ENCODE data around the gene IRF7. TPM values are rescaled to one million over a fixed set of nuclear protein-coding genes. Genes with fewer than 3 reads are reported as not detected.
A peak's percentile ranks its signal among the peaks of the same experiment; 100 is the strongest.

IRF7 gene
- 10 to 100 TPM; 67.6 to 76.6 TPM for total RNA-seq
- polyA plus RNA-seq: 10 to 100 TPM; 20.8 to 37.4 TPM

- ChIA-PET POLR2A (ENCODE audit: partially characterized antibody) (interaction anchor here (0.6 to 1.5 kb wide), 13 partner anchors 11 to 80 kb away, joined by 3 to 13 read pairs (median 3); partner anchors contain the start of genes DEAF1, LMNTD2, PHRF1 and RASSF7), CTCF (ENCODE audit: partially characterized antibody) (no interaction called here)
- H3K4me3 ChIP-seq (ENCODE audit: low read length in 2 of 2): peak within 1 kb of the TSS; percentile 78 to 80
- Mint-ChIP-seq H3K9me3 (peaks cover 0 to 4% (median 0%) of the 10 kb centered on the region in 8 donors), H3K27ac (peak within 1 kb of the TSS; percentile 89 to 96 (median 93)), H3K4me1 (peaks cover 6 to 35% (median 20%) of the 10 kb centered on the region in 4 donors), H3K27me3 (no peaks in the 10 kb centered on the region), H3K36me3 (peaks cover 4 to 18% of the 10 kb centered on the region in 2 donors), H3K4me3 (peak within 1 kb of the TSS; percentile 90 to 96 (median 93))
- peak within 1 kb of the TSS; percentile 96 for H3K27ac ChIP-seq (ENCODE audit: low read depth, low read length)
- intact Hi-C loops (cut with micrococcal nuclease): loop anchor here (1.0 to 5.0 kb wide), 3 partner anchors 39 to 192 kb away; partner anchors contain the start of genes DEAF1, PHRF1, PIDD1 and RPLP2
- H3K27me3 ChIP-seq (ENCODE audit: insufficient read depth, low read length): no peaks in the 10 kb centered on the region
- H3K9me3 ChIP-seq (ENCODE audit: control insufficient read depth in 1 of 2, low read length in 2 of 2): no peaks in the 10 kb centered on the region
- peaks cover 29% of the 10 kb centered on the region for H3K4me1 ChIP-seq (ENCODE audit: insufficient read depth, low read length)
- DNase-seq: peak; percentile 79 to 89 (median 83)
- H3K36me3 ChIP-seq (ENCODE audit: insufficient read depth, low read length): peaks cover 24% of the 10 kb centered on the region
These were observed at the start of gene IRF7 for GRCh38 chr11:615504-616319. IRF7 (minus strand) TSS chr11:615950; CDS start chr11:615364, 586 bp downstream.

GRCh38 chr11:665062-665703, 49.4 kb upstream of the IRF7 start:
- CTCF ChIA-PET (ENCODE audit: partially characterized antibody): interaction anchor here (2.1 to 2.5 kb wide), 2 partner anchors 9 to 58 kb away, joined by 6 to 8 read pairs; no protein-coding TSS in a partner anchor

GRCh38 chr11:662689-663274, 47.0 kb upstream of the IRF7 start:
- H3K9me3 Mint-ChIP-seq: peaks cover 0 to 3% (median 0%) of the 10 kb centered on the region in 8 donors
- H3K36me3 Mint-ChIP-seq: peaks cover 5 to 22% of the 10 kb centered on the region in 2 donors
- DNase-seq: peak in 2 of 5 donors; percentile 18 to 35
- intact Hi-C loops (cut with micrococcal nuclease): loop anchor here (1.0 kb wide), 1 partner anchor 61 kb away; no protein-coding TSS in a partner anchor
- Histone ChIP-seq H3K36me3 (ENCODE audit: insufficient read depth, low read length) (peaks cover 15% of the 10 kb centered on the region), H3K27ac (ENCODE audit: low read depth, low read length) (no peak overlapping the region), H3K9me3 (ENCODE audit: control insufficient read depth in 1 of 2, low read length in 2 of 2) (no peaks in the 10 kb centered on the region), H3K4me1 (ENCODE audit: insufficient read depth, low read length) (no peaks in the 10 kb centered on the region), H3K27me3 (ENCODE audit: insufficient read depth, low read length) (no peaks in the 10 kb centered on the region), H3K4me3 (ENCODE audit: low read length in 2 of 2) (no peak overlapping the region)
- ChIA-PET CTCF (ENCODE audit: partially characterized antibody) (interaction anchor here (1.3 to 3.1 kb wide), 3 partner anchors 61 to 65 kb away, joined by 4 to 28 read pairs (median 5); no protein-coding TSS in a partner anchor), POLR2A (ENCODE audit: partially characterized antibody) (interaction anchor here (0.7 kb wide), 1 partner anchor 18 kb away, joined by 3 read pairs; no protein-coding TSS in a partner anchor)
- H3K4me1 Mint-ChIP-seq: peaks cover 0 to 3% (median under 1%) of the 10 kb centered on the region in 4 donors
- no peak overlapping the region for H3K4me3 Mint-ChIP-seq
- H3K27ac Mint-ChIP-seq: peak overlapping the region in 3 of 7 donors; percentile 36 to 77 (median 57)
- no peaks in the 10 kb centered on the region for H3K27me3 Mint-ChIP-seq

More at GRCh38 chr11:665062-665703, 49.4 kb upstream of the IRF7 start:
- intact Hi-C loops (cut with micrococcal nuclease): no loop called here
- Histone ChIP-seq H3K4me3 (ENCODE audit: low read length in 2 of 2) (no peak overlapping the region), H3K36me3 (ENCODE audit: insufficient read depth, low read length) (peaks cover 15% of the 10 kb centered on the region), H3K9me3 (ENCODE audit: control insufficient read depth in 1 of 2, low read length in 2 of 2) (no peaks in the 10 kb centered on the region), H3K4me1 (ENCODE audit: insufficient read depth, low read length) (no peaks in the 10 kb centered on the region), H3K27me3 (ENCODE audit: insufficient read depth, low read length) (no peaks in the 10 kb centered on the region), H3K27ac (ENCODE audit: low read depth, low read length) (no peak overlapping the region)
- H3K9me3 Mint-ChIP-seq: peaks cover 0 to 3% (median 0%) of the 10 kb centered on the region in 8 donors
- no peak overlapping the region for H3K4me3 Mint-ChIP-seq
- no peak for DNase-seq
- no peak overlapping the region for H3K27ac Mint-ChIP-seq
- no peaks in the 10 kb centered on the region for H3K27me3 Mint-ChIP-seq
- peaks cover 5 to 22% of the 10 kb centered on the region in 2 donors for H3K36me3 Mint-ChIP-seq
- POLR2A ChIA-PET (ENCODE audit: partially characterized antibody): no interaction called here
- H3K4me1 Mint-ChIP-seq: peaks cover 0 to 3% (median 0%) of the 10 kb centered on the region in 4 donors

GRCh38 chr11:660681-661444, 45.1 kb upstream of the IRF7 start:
- peaks cover 0 to 3% (median under 1%) of the 10 kb centered on the region in 4 donors for H3K4me1 Mint-ChIP-seq
- no peaks in the 10 kb centered on the region for H3K27me3 ChIP-seq (ENCODE audit: insufficient read depth, low read length)
- H3K36me3 Mint-ChIP-seq: peaks cover 5 to 22% of the 10 kb centered on the region in 2 donors
- no peak overlapping the region for H3K27ac Mint-ChIP-seq
- H3K9me3 ChIP-seq (ENCODE audit: control insufficient read depth in 1 of 2, low read length in 2 of 2): no peaks in the 10 kb centered on the region
- intact Hi-C loops (cut with micrococcal nuclease): no loop called here
- no peak overlapping the region for H3K4me3 ChIP-seq (ENCODE audit: low read length in 2 of 2)
- H3K4me1 ChIP-seq (ENCODE audit: insufficient read depth, low read length): no peaks in the 10 kb centered on the region
- H3K36me3 ChIP-seq (ENCODE audit: insufficient read depth, low read length): peaks cover 15% of the 10 kb centered on the region
- H3K27me3 Mint-ChIP-seq: no peaks in the 10 kb centered on the region
- ChIA-PET CTCF (ENCODE audit: partially characterized antibody) (interaction anchor here (1.2 to 3.1 kb wide), 4 partner anchors 14 to 103 kb away, joined by 3 to 28 read pairs (median 4); no protein-coding TSS in a partner anchor), POLR2A (ENCODE audit: partially characterized antibody) (interaction anchor here (1.1 kb wide), 1 partner anchor 125 kb away, joined by 3 read pairs; the partner anchor contains the start of gene HRAS)
- no peak for DNase-seq
- no peaks in the 10 kb centered on the region for H3K9me3 Mint-ChIP-seq
- H3K27ac ChIP-seq (ENCODE audit: low read depth, low read length): no peak overlapping the region
- H3K4me3 Mint-ChIP-seq: no peak overlapping the region

GRCh38 chr11:660281-660680, 44.5 kb upstream of the IRF7 start:
- H3K4me1 ChIP-seq (ENCODE audit: insufficient read depth, low read length): no peaks in the 10 kb centered on the region
- CTCF ChIA-PET (ENCODE audit: partially characterized antibody): interaction anchor here (1.2 to 3.1 kb wide), 4 partner anchors 14 to 104 kb away, joined by 3 to 28 read pairs (median 3); partner anchors contain the start of gene TALDO1
- Mint-ChIP-seq H3K4me3 (no peak overlapping the region), H3K27me3 (no peaks in the 10 kb centered on the region), H3K27ac (peak overlapping the region in 1 of 7 donors; percentile 31), H3K36me3 (peaks cover 2 to 18% of the 10 kb centered on the region in 2 donors), H3K4me1 (peaks cover 0 to 3% (median under 1%) of the 10 kb centered on the region in 4 donors), H3K9me3 (no peaks in the 10 kb centered on the region)
- POLR2A ChIA-PET (ENCODE audit: partially characterized antibody): interaction anchor here (1.1 kb wide), 1 partner anchor 124 kb away, joined by 3 read pairs; the partner anchor contains the start of gene HRAS
- no peak overlapping the region for H3K4me3 ChIP-seq (ENCODE audit: low read length in 2 of 2)
- H3K27me3 ChIP-seq (ENCODE audit: insufficient read depth, low read length): no peaks in the 10 kb centered on the region
- H3K27ac ChIP-seq (ENCODE audit: low read depth, low read length): no peak overlapping the region
- DNase-seq: no peak
- intact Hi-C loops (cut with micrococcal nuclease): no loop called here
- no peaks in the 10 kb centered on the region for H3K9me3 ChIP-seq (ENCODE audit: control insufficient read depth in 1 of 2, low read length in 2 of 2)
- peaks cover 10% of the 10 kb centered on the region for H3K36me3 ChIP-seq (ENCODE audit: insufficient read depth, low read length)

- H3K36me3 Mint-ChIP-seq: peaks cover 0 to 18% of the 10 kb centered on the region in 2 donors
- H3K4me1 Mint-ChIP-seq: peaks cover 0 to 3% (median under 1%) of the 10 kb centered on the region in 4 donors
- H3K27ac Mint-ChIP-seq: peak overlapping the region in 1 of 7 donors; percentile 31
- H3K4me3 ChIP-seq (ENCODE audit: low read length in 2 of 2): no peak overlapping the region
- H3K9me3 ChIP-seq (ENCODE audit: control insufficient read depth in 1 of 2, low read length in 2 of 2): no peaks in the 10 kb centered on the region
- DNase-seq: no peak
- no peak overlapping the region for H3K4me3 Mint-ChIP-seq
- intact Hi-C loops (cut with micrococcal nuclease): no loop called here
- no peaks in the 10 kb centered on the region for H3K27me3 ChIP-seq (ENCODE audit: insufficient read depth, low read length)
- H3K27ac ChIP-seq (ENCODE audit: low read depth, low read length): no peak overlapping the region
- no peaks in the 10 kb centered on the region for H3K27me3 Mint-ChIP-seq
- no peaks in the 10 kb centered on the region for H3K9me3 Mint-ChIP-seq
- H3K4me1 ChIP-seq (ENCODE audit: insufficient read depth, low read length): no peaks in the 10 kb centered on the region
- H3K36me3 ChIP-seq (ENCODE audit: insufficient read depth, low read length): peaks cover 10% of the 10 kb centered on the region
- CTCF ChIA-PET (ENCODE audit: partially characterized antibody): interaction anchor here (1.5 to 3.1 kb wide), 3 partner anchors 13 to 88 kb away, joined by 3 to 28 read pairs (median 3); partner anchors contain the start of gene TALDO1
- POLR2A ChIA-PET (ENCODE audit: partially characterized antibody): no interaction called here
These were observed 43.9 kb upstream of the IRF7 start for GRCh38 chr11:659532-660085.
